GM23248 (cell line): ENCODE measurements around the gene TMEM94.

ENCODE experiments used
- EZH2 ChIP-seq: fragments of 200-600 bp; sonication (generic); IDR thresholded peaks from 2 replicates; pipeline ENCODE4 v1.6.1; 2018; ENCODE audit warnings: antibody characterized with exemption, mild to moderate bottlenecking; ENCODE audit not compliant: insufficient read depth, poor library complexity, severe bottlenecking
- EZH2phosphoT487 ChIP-seq: fragments of 200-600 bp; sonication (generic); IDR thresholded peaks from 2 replicates; pipeline ENCODE4 v1.6.1; 2018; ENCODE audit warnings: antibody characterized with exemption, moderate library complexity, mild to moderate bottlenecking, low read depth; ENCODE audit not compliant: insufficient read depth

- TF ChIP-seq EZH2 (no peak), EZH2phosphoT487 (no peak)
Measured at GRCh38 chr17:75430159-75430974, 26.1 kb upstream of the TMEM94 start.
